ENCODE measurements around the gene ZNF683.

GRCh38 chr1:26399034-26399433 lies 26.5 kb upstream of the ZNF683 start:
- TF ChIP-seq, protein P1, sequence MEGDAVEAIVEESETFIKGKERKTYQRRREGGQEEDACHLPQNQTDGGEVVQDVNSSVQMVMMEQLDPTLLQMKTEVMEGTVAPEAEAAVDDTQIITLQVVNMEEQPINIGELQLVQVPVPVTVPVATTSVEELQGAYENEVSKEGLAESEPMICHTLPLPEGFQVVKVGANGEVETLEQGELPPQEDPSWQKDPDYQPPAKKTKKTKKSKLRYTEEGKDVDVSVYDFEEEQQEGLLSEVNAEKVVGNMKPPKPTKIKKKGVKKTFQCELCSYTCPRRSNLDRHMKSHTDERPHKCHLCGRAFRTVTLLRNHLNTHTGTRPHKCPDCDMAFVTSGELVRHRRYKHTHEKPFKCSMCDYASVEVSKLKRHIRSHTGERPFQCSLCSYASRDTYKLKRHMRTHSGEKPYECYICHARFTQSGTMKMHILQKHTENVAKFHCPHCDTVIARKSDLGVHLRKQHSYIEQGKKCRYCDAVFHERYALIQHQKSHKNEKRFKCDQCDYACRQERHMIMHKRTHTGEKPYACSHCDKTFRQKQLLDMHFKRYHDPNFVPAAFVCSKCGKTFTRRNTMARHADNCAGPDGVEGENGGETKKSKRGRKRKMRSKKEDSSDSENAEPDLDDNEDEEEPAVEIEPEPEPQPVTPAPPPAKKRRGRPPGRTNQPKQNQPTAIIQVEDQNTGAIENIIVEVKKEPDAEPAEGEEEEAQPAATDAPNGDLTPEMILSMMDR (IDR thresholded peaks at IDR 0.05; ENCODE audit: low read depth, low read length) = no peak
- TF ChIP-seq POLR2A (IDR thresholded peaks at IDR 0.05; ENCODE audit: extremely low read depth, insufficient read length) (no peak), MAX (IDR thresholded peaks at IDR 0.05; ENCODE audit: low read depth, low read length) (no peak)

Measured in NB4 (cell line).